ENCODE results near the gene PDYN.

- TF ChIP-seq CTCF (IDR thresholded peaks at IDR 0.05) (no peak), EZH2 (IDR thresholded peaks at IDR 0.05; ENCODE audit: borderline replicate concordance, insufficient read depth, low read depth, low read length, poor library complexity, severe bottlenecking) (no peak)
Measured at GRCh38 chr20:1993986-1994385, at the start of gene PDYN.

Measured in B cell (primary cell).